Stimulated activated CD4-positive, alpha-beta T cell treated with anti-CD3 and anti-CD28 coated beads, Interleukin-4, amount 100 ng/mL, for 1 hour (primary cell): ENCODE data around the gene DNAH9.

Source experiments
- DNase-seq: peaks from one replicate; pipeline ENCODE4 v3.0.0-alpha.2; 2020

The DNAH9 gene

GRCh38 chr17:11690681-11691080 is 92.4 kb downstream of the DNAH9 start:
- no peak for DNase-seq

- no peak for DNase-seq
These were observed 94.4 kb downstream of the DNAH9 start for GRCh38 chr17:11692688-11693087.

GRCh38 chr17:11693284-11693683 is 95.0 kb downstream of the DNAH9 start:
- no peak for DNase-seq

- no peak for DNase-seq
These were observed 102.4 kb downstream of the DNAH9 start for GRCh38 chr17:11700668-11701067.

GRCh38 chr17:11701911-11702310 is 103.6 kb downstream of the DNAH9 start:
- DNase-seq, result no peak

GRCh38 chr17:11704041-11704440 is 105.8 kb downstream of the DNAH9 start:
- no peak for DNase-seq

- DNase-seq, result no peak
These were observed 106.8 kb downstream of the DNAH9 start for GRCh38 chr17:11705111-11705510.

- no peak for DNase-seq
These were observed 109.3 kb downstream of the DNAH9 start for GRCh38 chr17:11707586-11707985.

- no peak for DNase-seq
These were observed 114.2 kb downstream of the DNAH9 start for GRCh38 chr17:11712456-11712855.

- DNase-seq, result no peak
These were observed 120.9 kb downstream of the DNAH9 start for GRCh38 chr17:11719203-11719602.

- DNase-seq, result no peak
These were observed 121.6 kb downstream of the DNAH9 start for GRCh38 chr17:11719856-11720255.

- DNase-seq, result no peak
These were observed 122.5 kb downstream of the DNAH9 start for GRCh38 chr17:11720816-11721215.

- no peak for DNase-seq
These were observed 132.5 kb downstream of the DNAH9 start for GRCh38 chr17:11730747-11731146.

- DNase-seq, result no peak
These were observed 138.5 kb downstream of the DNAH9 start for GRCh38 chr17:11736613-11737312.

GRCh38 chr17:11737313-11737679 is 139.0 kb downstream of the DNAH9 start:
- DNase-seq, result no peak

- no peak for DNase-seq
These were observed 139.9 kb downstream of the DNAH9 start for GRCh38 chr17:11738151-11738550.

- DNase-seq, result no peak
These were observed 141.1 kb downstream of the DNAH9 start for GRCh38 chr17:11739351-11739750.

- DNase-seq, result no peak
These were observed 141.6 kb downstream of the DNAH9 start for GRCh38 chr17:11739848-11740247.

- DNase-seq, result no peak
These were observed 144.6 kb downstream of the DNAH9 start for GRCh38 chr17:11742886-11743285.

GRCh38 chr17:11744696-11745095 is 146.4 kb downstream of the DNAH9 start:
- no peak for DNase-seq

GRCh38 chr17:11747441-11747840 is 149.2 kb downstream of the DNAH9 start:
- DNase-seq, result no peak

- no peak for DNase-seq
These were observed 159.5 kb downstream of the DNAH9 start for GRCh38 chr17:11757815-11758214.

GRCh38 chr17:11768106-11768505 is 169.8 kb downstream of the DNAH9 start:
- DNase-seq, result no peak

- no peak for DNase-seq
These were observed 170.7 kb downstream of the DNAH9 start for GRCh38 chr17:11768981-11769380.

GRCh38 chr17:11772031-11772430 is 173.8 kb downstream of the DNAH9 start:
- no peak for DNase-seq
